ENCODE results near the gene MAP3K1.
"Not testable (repeated sequence)": the region's sequence is repeated elsewhere in the genome, so short reads cannot be mapped to it uniquely, and the experiment has no call there.

Gene MAP3K1

DNA sequence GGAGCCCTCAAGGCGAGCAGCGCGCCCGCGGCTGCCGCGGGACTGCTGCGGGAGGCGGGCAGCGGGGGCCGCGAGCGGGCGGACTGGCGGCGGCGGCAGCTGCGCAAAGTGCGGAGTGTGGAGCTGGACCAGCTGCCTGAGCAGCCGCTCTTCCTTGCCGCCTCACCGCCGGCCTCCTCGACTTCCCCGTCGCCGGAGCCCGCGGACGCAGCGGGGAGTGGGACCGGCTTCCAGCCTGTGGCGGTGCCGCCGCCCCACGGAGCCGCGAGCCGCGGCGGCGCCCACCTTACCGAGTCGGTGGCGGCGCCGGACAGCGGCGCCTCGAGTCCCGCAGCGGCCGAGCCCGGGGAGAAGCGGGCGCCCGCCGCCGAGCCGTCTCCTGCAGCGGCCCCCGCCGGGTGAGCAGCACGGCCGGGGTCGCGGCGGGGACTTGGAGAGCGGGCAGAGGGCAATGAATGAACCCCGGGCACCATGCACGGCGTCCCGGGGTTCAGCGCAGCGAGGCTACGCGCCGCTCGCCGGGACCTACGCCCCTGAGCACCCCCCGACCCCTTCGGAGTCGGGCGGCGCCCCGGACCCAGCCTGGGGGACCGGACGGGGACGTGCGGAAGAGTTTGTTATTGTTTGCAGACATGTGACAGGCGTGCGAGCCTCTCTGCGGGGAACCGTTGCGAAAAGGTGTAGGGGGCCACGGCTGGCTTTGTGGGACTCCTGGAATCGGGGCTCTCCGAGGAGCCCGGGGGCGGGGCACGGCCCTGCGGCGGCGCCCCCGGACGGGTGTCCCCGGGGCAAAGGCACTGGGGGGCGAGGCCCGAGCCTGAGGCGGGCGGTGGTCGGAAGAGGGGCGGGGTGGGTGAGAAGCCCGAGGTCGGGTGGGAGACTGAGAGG, 553 bp downstream of the MAP3K1 start:
- DNase-seq (ENCODE audit: low read depth in 4 of 4, low spot score in 1 of 4), result peak in 2 of 4 experiments; percentile 25

DNA sequence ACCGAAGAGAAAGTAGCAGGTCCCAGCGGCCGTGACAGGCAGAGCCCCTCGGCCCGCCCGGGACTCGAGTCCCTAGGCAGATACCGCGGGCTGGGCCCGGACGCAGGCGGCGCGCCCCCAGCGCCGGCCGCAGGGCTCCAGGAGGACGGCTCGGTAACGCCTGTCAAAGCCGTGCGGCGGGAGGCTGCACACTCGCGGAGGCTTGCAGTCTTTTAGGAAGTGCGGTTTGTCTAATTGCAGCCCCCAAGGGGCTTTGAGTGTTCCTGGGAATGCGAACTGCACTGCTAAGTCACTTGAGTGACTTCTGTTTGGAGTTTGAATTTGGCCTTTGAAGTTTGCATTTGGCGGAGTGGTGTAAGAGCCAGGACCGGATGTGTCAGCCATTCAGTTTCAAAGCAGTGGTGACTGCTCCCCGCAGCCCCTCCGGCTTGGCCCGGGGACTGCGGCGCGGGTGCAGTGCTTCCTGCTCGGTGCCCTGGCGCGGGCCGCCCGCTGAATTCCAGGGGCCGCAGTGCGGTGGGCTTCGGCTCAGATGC, 1.3 kb downstream of the MAP3K1 start:
- peak; percentile 19 to 42 (median 36) for DNase-seq (ENCODE audit: low read depth in 4 of 4, low spot score in 1 of 4)

DNA sequence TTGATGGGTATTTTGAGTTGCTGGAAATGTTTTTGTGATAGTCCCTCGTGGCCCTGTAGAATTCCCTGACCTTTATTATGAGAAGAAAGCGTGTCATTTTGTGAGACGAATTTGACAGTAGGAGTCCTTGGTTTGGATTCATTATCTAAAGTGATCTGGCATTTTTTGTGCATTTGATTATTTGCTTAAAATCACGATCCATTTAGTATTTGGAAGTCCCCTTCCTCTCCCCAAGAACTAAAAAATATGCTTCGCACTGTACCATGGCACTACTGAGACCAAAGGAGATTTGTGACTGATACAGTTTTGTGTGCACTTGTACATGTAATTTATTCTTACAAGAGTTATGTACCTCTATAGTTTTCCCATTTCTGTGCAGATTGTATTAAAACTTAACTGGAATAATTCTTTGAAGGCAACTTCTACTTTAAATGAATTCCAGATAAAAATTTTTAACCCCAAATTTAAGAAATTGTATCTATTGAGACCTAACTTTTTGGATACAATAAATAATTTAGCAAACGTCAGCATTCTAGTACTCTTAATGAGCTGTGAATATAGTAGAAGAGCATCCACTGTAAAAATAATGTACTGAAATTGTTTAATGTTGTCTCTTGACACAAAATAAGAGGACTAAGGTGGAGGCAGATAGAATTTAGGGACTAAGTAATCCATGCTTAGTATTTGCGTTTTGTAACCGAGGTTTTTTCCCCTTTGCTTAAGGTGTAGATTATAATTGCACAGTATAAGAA, 2.1 kb downstream of the MAP3K1 start:
- no peak for DNase-seq (ENCODE audit: low read depth in 4 of 4, low spot score in 1 of 4)

DNA sequence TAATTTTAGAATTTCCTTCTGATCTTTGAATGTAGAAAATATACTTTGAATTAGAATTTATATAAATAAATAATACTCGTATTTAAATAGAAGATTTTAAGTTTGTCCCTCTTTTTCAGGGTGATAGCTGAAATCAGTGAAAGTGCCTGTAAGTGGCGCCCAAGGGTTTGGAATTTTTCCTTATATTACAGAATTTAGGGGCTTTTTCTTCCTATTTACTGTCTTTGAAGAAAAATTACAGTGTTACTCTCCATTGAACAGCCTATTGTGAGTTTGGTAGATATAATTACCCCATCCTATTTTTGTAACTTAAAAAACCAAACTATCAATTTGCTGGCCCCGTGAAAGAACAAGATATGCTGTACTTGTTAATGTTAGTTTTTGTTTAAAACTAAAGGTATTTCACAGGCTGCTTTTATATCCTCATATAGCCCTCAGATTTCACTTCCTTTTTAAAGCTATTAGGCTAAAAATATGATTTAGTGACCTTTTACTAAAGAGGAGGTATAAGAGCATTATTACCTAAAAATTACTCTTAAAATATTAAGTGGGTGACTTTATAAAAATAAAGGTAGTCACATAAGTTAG, 3.2 kb downstream of the MAP3K1 start:
- no peak for DNase-seq (ENCODE audit: low read depth in 4 of 4, low spot score in 1 of 4)

DNA sequence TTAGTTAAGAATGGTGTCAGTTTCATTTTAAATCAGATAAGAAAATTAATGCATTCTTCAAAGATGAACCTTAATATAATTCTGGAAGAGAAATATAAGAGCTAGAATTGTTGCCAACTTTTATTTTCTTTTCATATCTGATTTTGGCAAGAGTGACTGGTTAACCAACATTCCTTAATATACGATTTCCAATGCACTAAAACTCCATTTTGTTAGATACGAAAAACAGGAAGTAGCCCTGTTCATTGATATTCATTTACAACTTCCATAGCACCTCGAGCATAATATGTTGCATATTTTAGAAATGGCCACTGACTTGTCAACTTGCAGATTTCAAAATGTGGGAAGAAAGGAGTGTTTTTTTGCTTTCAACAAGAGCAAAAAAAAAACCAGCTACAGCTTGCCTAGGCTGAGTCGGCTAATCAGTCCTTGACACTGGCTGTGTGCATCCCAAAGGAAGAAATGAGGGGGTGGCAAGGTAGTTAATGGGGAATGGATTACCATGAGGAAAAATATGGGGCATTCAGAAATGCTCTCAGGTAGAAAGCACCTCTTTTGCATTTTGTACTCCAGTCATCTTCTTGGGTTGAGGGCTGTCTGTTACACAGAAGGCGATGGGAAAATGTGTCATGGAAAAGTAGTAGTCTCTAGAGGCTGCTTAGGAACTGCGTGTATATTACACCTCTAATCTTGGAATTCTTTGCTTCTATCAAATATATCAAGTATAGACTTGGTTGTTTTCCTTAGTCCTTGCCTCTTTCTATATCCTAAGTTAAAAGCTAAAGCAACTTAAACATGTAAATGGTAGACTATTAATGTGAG, 3.9 kb downstream of the MAP3K1 start:
- no peak for DNase-seq (ENCODE audit: low read depth in 4 of 4, low spot score in 1 of 4)

DNA sequence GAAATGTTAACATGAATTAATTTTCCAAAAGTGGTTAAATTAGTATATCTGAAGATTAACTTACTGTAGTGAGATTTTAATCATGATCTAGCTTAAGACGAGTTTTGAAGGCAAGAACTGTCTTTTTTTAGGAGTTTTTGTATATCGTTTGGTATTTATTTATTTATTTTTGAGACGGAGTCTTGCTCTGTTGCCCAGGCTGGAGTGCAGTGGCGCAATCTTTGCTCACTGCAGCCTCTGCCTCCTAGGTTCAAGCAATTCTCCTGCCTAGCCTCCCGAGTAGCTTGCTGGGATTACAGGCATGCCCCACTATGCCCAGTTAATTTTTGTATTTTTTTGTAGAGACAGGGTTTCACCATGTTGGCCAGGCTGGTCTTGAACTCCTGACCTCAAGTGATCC, 6.5 kb downstream of the MAP3K1 start:
- DNase-seq (ENCODE audit: low read depth in 4 of 4, low spot score in 1 of 4), result not testable (repeated sequence)

DNA sequence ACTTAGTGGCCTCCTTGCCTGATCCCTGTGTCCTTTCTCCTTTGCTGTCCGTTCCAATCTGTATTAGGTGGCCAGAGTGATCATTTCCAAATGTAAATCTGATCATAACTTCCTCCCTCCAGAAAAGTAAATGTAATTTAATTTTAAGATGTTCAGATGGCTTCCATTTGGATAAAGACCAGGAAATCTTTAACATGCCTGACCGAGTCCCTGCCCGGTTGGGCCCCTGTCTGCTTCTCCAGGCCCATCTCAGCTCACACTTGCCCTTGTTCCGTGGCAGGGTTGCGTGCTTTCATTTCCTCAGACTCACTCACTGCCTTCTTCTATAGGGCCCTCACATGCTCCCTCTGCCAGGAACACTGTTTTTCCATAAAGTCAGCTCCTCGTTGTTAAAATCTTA, 7.6 kb downstream of the MAP3K1 start:
- DNase-seq (ENCODE audit: low read depth in 4 of 4, low spot score in 1 of 4), result no peak

DNA sequence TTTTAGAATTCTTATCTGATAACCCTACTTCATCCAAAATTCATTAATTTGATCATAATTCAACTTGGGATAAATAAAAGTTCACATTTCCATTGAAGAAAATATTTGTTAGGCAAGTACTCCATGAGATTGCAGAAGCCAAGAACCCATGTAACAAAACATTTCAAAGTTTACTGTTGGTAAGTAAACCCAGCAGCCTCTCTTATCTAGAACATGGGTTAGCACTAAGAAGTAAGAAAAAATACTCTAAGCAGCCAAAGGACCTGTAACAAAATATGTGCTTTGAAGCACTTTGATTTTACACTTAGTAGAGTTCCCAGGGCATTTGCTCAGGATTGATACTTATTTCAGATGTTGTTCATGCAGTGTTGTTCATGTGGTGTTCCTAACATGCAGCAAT, 8.7 kb downstream of the MAP3K1 start:
- DNase-seq (ENCODE audit: low read depth in 4 of 4, low spot score in 1 of 4), result no peak

DNA sequence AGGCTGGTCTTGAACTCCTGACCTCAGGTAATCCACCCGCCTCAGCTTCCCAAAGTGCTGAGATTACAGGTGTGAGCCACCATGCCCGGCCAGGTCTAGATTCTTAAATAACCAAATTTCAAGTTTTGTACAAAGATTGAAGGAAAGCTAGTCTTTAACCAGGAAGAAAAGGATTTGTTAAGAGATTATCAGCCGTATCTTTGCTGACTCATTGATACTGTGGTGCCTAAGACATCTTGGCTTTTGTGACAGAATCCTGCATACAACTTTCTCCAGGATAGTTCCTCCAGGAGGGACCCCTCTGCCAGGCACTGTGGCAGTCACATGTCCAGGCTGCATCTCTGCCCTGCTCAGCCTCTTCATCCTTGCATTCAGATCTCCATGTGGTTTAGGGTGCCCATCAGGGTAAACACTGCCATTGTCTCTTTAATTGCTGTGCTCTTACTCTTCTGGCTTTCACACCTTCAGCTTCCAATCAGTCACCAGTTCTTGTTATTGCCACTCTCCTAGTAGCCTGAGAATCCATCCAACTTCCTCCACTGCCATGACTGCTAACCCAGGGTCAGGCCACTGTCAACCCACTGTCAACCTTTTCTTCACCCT, 10.0 kb downstream of the MAP3K1 start:
- no peak for DNase-seq (ENCODE audit: low read depth in 4 of 4, low spot score in 1 of 4)

DNA sequence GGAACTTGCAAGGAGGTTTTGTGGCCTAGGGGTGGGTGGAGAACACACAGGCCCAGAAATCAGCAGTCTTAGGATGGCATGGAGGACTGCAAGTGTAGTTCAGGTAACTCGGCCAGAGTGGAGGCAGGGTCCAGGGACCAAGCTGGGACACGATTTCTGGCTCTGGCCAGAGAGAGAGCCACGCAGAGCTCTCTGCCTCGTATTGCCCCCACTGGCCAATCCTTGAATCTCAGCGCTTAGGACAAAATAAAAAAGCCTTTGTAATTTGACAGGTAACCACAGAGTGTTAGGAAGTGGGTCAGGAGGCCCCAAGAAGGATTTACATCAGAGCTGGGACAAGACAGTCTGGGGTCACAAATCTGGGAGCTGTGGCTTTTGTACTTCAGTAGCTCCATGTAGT, 11.7 kb downstream of the MAP3K1 start:
- no peak for DNase-seq (ENCODE audit: low read depth in 4 of 4, low spot score in 1 of 4)

DNA sequence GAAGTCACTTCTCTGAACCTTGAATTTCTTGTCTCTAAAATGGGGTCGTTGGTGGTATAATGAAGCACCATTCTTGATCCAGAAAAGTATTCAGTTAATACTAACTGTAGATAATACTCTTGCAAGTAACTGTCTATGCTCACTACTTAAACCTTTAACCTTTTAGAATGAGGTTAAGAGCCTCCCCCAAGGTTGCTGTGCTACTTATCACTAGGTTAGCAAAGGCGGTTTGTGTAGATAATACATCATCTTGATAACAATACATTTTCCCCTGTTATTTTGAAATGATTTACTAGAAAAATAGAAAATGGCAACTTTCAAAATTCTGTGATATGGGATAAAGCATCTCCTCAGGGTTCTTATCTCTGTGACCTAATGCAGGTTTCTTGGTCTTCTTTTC, 12.6 kb downstream of the MAP3K1 start:
- no peak for DNase-seq (ENCODE audit: low read depth in 4 of 4, low spot score in 1 of 4)

DNA sequence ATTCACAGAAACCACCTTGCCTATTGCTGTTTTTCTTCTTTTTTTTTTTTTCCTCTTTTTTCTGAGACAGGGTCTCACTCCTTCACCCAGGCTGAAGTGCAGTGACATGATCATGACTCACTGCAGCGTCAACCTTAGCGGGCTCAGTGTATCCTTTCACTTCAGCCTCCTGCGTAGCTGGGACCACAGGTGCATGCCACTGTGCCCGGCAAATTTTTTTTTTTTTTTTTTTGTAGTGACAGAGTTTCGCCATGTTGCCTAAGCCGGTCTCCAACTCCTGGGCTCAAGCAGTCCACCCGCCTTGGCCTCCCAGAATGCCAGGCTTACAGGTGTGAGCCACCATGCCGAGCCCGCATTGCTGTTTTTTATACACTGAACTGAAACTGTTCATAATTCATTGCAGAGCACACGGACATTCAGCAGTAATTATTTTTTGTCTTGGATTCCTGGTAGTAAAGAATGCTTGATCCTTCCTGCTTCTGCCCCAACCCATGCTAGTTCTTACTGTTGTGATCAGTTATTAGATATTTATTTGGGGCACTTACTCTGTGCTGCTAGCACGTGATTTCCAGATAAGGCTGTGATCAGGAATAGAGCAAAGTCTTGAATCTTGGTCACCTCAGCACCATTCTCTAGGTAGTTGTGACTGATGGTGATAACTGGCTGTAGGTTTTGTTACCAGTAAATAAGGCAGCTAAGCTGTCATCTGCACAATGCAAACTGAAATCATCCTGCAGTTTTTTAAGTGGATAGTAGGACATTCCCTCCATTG, 14.0 kb downstream of the MAP3K1 start:
- peak in 3 of 4 experiments; percentile 42 to 63 (median 46) for DNase-seq (ENCODE audit: low read depth in 4 of 4, low spot score in 1 of 4)

DNA sequence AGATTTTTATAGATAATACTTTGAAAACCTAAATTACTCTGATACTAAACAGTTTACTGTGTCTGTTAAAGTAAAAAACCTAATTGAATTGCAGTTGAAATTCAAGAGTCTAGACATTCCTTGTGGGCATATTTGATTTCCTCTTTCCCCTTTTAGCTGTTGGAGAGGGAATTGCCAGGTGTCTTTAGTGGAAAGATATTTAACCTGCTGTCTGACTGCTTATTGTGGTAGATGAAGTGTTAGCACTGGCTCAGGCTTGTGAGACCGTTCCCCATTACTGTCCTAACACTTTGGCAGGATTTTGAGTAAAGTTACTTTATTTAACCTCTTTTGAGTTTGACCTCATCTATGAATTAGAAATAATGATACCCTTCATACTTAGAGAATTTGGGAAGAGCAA, 16.4 kb downstream of the MAP3K1 start:
- no peak for DNase-seq (ENCODE audit: low read depth in 4 of 4, low spot score in 1 of 4)

DNA sequence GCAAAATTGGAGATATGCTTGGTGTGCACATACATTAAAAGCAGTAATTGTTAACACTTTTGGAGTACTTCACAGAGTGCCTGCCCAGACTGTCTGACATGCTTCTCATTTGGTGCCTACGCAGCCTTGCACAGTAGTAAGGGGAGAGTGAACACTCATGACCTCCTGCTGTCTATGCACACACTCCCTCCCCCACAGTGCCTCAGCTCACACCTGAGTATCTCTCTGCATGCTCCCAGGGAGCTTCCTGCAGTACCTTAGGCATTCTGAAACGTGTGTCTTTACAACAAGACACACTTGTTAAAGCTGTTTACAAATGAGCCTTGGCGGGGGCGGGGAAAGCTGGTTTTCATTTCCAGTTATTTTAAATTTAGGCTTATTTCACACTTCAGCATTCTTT, 18.0 kb downstream of the MAP3K1 start:
- peak in 1 of 4 experiments; percentile 19 for DNase-seq (ENCODE audit: low read depth in 4 of 4, low spot score in 1 of 4)

DNA sequence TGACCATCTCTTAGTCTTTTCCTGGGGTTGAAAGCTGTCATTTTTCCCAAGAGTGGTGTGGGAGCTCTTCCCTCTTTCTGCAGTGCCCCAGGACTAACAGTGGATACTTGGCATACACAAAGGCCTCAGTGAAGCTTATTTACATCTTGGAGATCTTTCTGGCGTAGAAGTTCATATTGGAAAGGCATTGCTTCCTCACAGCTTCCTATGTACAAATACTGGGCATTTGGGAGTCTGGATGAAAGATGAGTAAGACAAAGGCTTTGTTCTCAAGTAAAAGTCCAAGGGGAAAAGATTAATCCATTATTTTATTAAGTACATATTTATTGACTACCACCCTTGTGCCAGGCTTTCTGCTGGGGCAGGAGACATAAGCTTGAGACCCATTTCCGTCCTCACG, 22.0 kb downstream of the MAP3K1 start:
- DNase-seq (ENCODE audit: low read depth in 4 of 4, low spot score in 1 of 4), result no peak

DNA sequence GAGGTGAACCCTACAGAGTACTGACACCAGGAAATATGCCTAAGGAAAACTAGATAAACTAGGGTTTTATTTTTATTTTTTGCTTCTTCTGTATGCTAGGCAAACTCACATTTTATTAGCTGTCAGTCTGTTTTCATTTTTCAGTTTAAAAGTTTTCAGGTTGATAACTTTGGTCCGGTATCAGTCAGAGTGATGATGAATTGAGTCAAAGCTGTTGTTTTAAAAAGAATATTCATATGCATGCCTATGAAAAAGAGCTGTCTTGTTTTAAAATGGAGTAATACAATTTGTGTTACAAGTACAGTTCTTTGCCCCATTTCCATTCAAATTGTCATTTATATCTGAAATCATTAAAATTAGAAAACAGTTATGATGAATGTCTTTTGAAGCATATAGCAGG, 22.6 kb downstream of the MAP3K1 start:
- no peak for DNase-seq (ENCODE audit: low read depth in 4 of 4, low spot score in 1 of 4)

DNA sequence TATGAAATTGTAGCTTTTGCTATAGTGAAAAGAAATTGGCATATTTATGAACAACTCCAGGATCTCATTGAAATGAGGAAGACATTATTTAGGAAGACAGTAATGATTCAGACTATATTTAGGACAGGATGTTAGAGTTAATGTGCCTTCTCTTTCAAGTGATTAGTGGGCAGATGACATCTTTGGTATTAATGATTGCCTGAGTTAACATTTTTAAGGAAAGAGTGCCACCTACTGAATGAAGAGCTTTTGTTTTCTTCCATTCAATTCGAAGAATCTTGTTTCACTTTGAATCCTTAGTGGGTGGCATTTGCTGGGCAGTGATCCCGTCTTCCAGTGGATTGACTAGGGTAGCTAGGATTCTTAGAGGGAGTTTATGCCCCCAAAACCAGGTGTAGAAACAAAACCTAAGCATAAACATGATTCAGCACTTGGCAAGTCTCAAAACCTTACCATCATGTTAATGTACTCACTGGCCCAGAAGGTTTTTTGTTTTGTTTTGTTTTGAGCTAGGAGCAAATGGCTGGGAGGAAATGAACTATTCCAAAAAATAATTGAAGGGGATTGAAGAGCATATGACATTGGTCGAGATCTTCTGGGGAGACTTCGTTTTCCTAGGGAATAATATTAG, 23.2 kb downstream of the MAP3K1 start:
- DNase-seq (ENCODE audit: low read depth in 4 of 4, low spot score in 1 of 4), result no peak

DNA sequence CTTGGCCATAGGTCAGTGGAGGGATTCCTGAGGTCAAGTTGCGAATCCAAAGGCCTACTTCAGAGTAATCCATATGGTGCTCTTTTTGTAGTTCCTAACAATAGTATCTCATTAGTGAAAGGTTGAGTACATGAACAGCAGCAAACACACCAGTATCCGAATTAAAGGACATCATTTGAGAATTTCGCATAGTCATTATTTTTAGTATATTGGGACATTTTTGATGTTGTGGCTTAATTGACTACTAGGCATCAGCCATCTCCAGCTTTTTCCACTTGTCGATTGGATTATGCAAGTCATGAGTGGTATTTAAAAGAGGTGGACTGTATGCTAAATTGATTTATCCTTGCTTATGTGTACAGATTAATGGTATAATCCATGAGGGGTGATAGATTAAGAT, 23.7 kb downstream of the MAP3K1 start:
- DNase-seq (ENCODE audit: low read depth in 4 of 4, low spot score in 1 of 4), result no peak

DNA sequence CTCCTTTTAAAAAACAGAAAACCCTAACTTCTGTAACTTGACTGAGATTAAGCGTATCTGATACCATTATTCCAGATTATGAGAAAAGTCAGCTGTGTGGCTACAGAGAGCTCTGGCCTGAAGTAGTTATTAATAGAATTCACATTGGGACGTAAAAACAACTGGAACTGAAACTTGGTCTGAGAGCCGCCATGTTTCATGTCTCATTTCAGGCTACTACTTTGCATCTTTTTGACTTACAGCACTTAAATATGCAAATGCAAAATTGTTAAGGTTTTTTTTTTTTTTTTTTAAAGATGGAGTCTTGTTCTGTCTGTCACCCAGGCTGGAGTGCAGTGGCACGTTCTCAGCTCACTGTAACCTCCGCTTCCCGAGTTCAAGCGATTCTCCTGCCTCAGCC, 25.2 kb downstream of the MAP3K1 start:
- no peak for DNase-seq (ENCODE audit: low read depth in 4 of 4, low spot score in 1 of 4)

All from stimulated activated CD4-positive, alpha-beta T cell treated with anti-CD3 and anti-CD28 coated beads, Interleukin-1b, Interleukin-23, amount 100 ng/mL, for 24 hours (primary cell).